GM12801 (cell line): ENCODE measurements around the gene GJB4.

Source experiments
- TF ChIP-seq, protein P1 (sequence below): IDR thresholded peaks from one replicate; pipeline ENCODE4 v1.5.1; 2011; ENCODE audit warnings: control low read depth; ENCODE audit not compliant: insufficient read length; ENCODE audit errors: extremely low read depth

Gene GJB4

GRCh38 chr1:34780528-34780927 is 21.0 kb downstream of the GJB4 start:
- TF ChIP-seq, protein P1, sequence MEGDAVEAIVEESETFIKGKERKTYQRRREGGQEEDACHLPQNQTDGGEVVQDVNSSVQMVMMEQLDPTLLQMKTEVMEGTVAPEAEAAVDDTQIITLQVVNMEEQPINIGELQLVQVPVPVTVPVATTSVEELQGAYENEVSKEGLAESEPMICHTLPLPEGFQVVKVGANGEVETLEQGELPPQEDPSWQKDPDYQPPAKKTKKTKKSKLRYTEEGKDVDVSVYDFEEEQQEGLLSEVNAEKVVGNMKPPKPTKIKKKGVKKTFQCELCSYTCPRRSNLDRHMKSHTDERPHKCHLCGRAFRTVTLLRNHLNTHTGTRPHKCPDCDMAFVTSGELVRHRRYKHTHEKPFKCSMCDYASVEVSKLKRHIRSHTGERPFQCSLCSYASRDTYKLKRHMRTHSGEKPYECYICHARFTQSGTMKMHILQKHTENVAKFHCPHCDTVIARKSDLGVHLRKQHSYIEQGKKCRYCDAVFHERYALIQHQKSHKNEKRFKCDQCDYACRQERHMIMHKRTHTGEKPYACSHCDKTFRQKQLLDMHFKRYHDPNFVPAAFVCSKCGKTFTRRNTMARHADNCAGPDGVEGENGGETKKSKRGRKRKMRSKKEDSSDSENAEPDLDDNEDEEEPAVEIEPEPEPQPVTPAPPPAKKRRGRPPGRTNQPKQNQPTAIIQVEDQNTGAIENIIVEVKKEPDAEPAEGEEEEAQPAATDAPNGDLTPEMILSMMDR = no peak

GRCh38 chr1:34781071-34781843 is 21.7 kb downstream of the GJB4 start, which contains the start of gene GJB3:
TSS of gene GJB3 (plus strand) at chr1:34781214. CDS start at chr1:34784763, 3,549 bp downstream.
- TF ChIP-seq, protein P1 = no peak

DNA sequence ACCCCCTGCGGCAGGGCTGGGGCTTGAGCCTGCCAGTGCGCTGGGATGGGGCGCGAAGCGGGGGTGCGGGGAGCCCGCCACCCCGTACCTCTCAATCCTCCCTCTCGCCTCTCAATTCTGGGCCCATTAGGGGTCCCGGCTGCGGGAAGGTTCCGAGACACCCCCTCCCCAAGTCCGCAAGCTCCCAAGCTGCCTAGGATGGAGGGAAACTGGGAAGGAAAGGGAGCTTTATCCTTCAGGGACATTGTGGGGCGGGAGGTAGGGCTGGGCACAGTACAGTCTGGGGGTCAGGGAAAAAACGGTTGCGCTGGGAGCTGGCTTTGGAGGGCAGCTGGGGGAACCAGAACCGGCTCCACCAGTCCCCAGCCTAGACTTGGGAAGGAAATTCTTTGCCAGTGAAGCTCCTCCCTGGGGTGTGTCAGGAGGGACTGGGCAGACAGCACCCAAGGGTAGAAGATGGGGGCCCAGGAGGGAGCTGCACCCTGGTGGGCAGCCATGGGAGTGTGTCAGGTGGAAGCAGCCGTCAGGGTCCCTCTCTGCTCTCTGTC is 22.4 kb downstream of the GJB4 start:
- TF ChIP-seq, protein P1 = no peak

GRCh38 chr1:34784751-34785221 is 25.2 kb downstream of the GJB4 start:
- TF ChIP-seq, protein P1 = no peak

GRCh38 chr1:34785231-34785874 is 25.8 kb downstream of the GJB4 start:
- TF ChIP-seq, protein P1 = no peak

- TF ChIP-seq, protein P1 = no peak
Measured at GRCh38 chr1:34785875-34786470, 26.4 kb downstream of the GJB4 start.
